GM21447 (cell line): ENCODE data around the gene TEX9.
"Not testable (repeated sequence)": the region's sequence is repeated elsewhere in the genome, so short reads cannot be mapped to it uniquely, and the experiment has no call there.

Experiments used
- ATAC-seq: cut with Tn5 transposase; IDR thresholded peaks from one replicate; pipeline ENCODE4 v1.9.1; 2021; ENCODE audit not compliant: unreplicated experiment

Gene TEX9

GRCh38 chr15:56365075-56365711 lies at the start of gene TEX9:
TEX9 (plus strand) TSS chr15:56365426; CDS start chr15:56365451, 25 bp downstream.
- peak; percentile 89 for ATAC-seq

GRCh38 chr15:56316561-56316960 lies 48.7 kb upstream of the TEX9 start:
- not testable (repeated sequence) for ATAC-seq

GRCh38 chr15:56320316-56320715 lies 44.9 kb upstream of the TEX9 start:
- no peak for ATAC-seq

- no peak for ATAC-seq
Observed at GRCh38 chr15:56320861-56321260, 44.4 kb upstream of the TEX9 start.

GRCh38 chr15:56322444-56322843 lies 42.8 kb upstream of the TEX9 start:
- no peak for ATAC-seq

- ATAC-seq: no peak
Observed at GRCh38 chr15:56323435-56323834, 41.8 kb upstream of the TEX9 start.

- ATAC-seq: no peak
Observed at GRCh38 chr15:56325186-56325585, 40.0 kb upstream of the TEX9 start.

GRCh38 chr15:56327721-56328502 lies 37.3 kb upstream of the TEX9 start:
- no peak for ATAC-seq

GRCh38 chr15:56337084-56337725 lies 28.0 kb upstream of the TEX9 start:
- ATAC-seq: peak; percentile 50

GRCh38 chr15:56339594-56339993 lies 25.6 kb upstream of the TEX9 start:
- ATAC-seq: no peak

GRCh38 chr15:56341201-56341600 lies 24.0 kb upstream of the TEX9 start:
- ATAC-seq: no peak

- ATAC-seq: no peak
Observed at GRCh38 chr15:56342653-56343052, 22.6 kb upstream of the TEX9 start.

- ATAC-seq: no peak
Observed at GRCh38 chr15:56343879-56344278, 21.3 kb upstream of the TEX9 start.

- ATAC-seq: no peak
Observed at GRCh38 chr15:56344336-56344735, 20.9 kb upstream of the TEX9 start.

- no peak for ATAC-seq
Observed at GRCh38 chr15:56346414-56346813, 18.8 kb upstream of the TEX9 start.

- ATAC-seq: no peak
Observed at GRCh38 chr15:56349554-56349953, 15.7 kb upstream of the TEX9 start.

- no peak for ATAC-seq
Observed at GRCh38 chr15:56351353-56351752, 13.9 kb upstream of the TEX9 start.

GRCh38 chr15:56351957-56352506 lies 13.2 kb upstream of the TEX9 start:
- ATAC-seq: no peak

- no peak for ATAC-seq
Observed at GRCh38 chr15:56353119-56353518, 12.1 kb upstream of the TEX9 start.

GRCh38 chr15:56353740-56354139 lies 11.5 kb upstream of the TEX9 start:
- no peak for ATAC-seq

- ATAC-seq: peak; percentile 83
Observed at GRCh38 chr15:56356616-56357015, 8.6 kb upstream of the TEX9 start.

GRCh38 chr15:56358604-56359003 lies 6.6 kb upstream of the TEX9 start:
- no peak for ATAC-seq
